ENCODE data around the gene PDCD6IP.

Gene PDCD6IP

GRCh38 chr3:33798113-33798417 is 365 bp upstream of the PDCD6IP start:
- H3K9me3 ChIP-seq (ENCODE audit: control insufficient read depth in 1 of 2, low read length in 2 of 2) = no peaks in the 10 kb centered on the region
- H3K4me3 ChIP-seq (ENCODE audit: low read depth in 1 of 2, low read length in 2 of 2) = peak overlapping the region; percentile 91 to 98
- peaks cover 14 to 25% of the 10 kb centered on the region in 2 donors for H3K4me1 ChIP-seq (ENCODE audit: control insufficient read depth in 1 of 2, insufficient read depth in 2 of 2, low read length in 2 of 2)
- H3K36me3 ChIP-seq (ENCODE audit: control insufficient read depth in 1 of 2, insufficient read depth in 2 of 2, low read length in 2 of 2) = peaks cover 0 to 4% of the 10 kb centered on the region in 2 donors
- H3K27me3 ChIP-seq (ENCODE audit: low read depth, low read length) = no peaks in the 10 kb centered on the region
- H3K27ac ChIP-seq (ENCODE audit: low read length) = peak overlapping the region; percentile 91

DNA sequence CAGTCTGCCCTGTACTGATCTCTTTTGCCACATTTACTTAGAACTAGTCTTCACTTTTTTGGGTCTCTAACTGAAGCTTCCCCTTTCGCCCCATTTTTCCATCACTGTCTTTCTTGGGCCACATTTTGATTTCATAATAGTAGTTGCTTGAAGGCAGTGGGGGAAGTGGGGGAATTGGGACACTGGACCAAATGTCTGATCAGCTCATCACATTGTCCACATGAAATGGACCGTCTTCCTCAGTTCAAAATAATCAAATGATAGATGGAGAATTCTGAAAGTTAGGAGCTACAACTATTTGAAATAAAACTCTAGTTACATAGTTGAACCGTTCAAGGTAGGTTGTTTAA is 747 bp downstream of the PDCD6IP start:
- peak overlapping the region; percentile 91 for H3K27ac ChIP-seq (ENCODE audit: low read length)
- H3K27me3 ChIP-seq (ENCODE audit: low read depth, low read length) = no peaks in the 10 kb centered on the region
- H3K36me3 ChIP-seq (ENCODE audit: control insufficient read depth in 1 of 2, insufficient read depth in 2 of 2, low read length in 2 of 2) = peaks cover 0 to 4% of the 10 kb centered on the region in 2 donors
- H3K9me3 ChIP-seq (ENCODE audit: control insufficient read depth in 1 of 2, low read length in 2 of 2) = peaks cover 0 to 2% of the 10 kb centered on the region in 2 donors
- peaks cover 14 to 25% of the 10 kb centered on the region in 2 donors for H3K4me1 ChIP-seq (ENCODE audit: control insufficient read depth in 1 of 2, insufficient read depth in 2 of 2, low read length in 2 of 2)
- H3K4me3 ChIP-seq (ENCODE audit: low read depth in 1 of 2, low read length in 2 of 2) = peak overlapping the region; percentile 91 to 98

DNA sequence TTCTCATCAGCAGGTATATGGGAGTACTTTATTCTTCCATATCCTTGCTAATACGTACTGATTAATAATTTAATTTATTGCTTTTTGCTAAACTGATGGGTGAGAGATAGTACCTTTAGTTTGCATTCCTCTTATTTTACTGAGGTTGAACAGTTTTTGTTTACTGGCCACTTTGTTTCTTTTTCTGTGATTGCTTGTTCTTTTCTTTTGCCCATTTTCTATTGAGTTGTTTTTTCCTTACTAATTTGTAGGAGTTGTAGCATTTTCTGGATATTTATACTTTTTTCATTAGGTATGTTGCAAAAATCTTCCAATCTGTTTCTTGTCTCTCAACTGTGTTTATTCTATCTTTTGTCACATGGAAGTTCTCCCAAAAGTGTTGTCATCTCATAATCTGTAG is 4.8 kb downstream of the PDCD6IP start:
- Histone ChIP-seq H3K4me3 (ENCODE audit: low read depth in 1 of 2, low read length in 2 of 2) (no peak overlapping the region), H3K27ac (ENCODE audit: low read length) (no peak overlapping the region), H3K36me3 (ENCODE audit: control insufficient read depth in 1 of 2, insufficient read depth in 2 of 2, low read length in 2 of 2) (peaks cover 0 to 4% of the 10 kb centered on the region in 2 donors), H3K4me1 (ENCODE audit: control insufficient read depth in 1 of 2, insufficient read depth in 2 of 2, low read length in 2 of 2) (peaks cover 26 to 35% of the 10 kb centered on the region in 2 donors), H3K27me3 (ENCODE audit: low read depth, low read length) (no peaks in the 10 kb centered on the region), H3K9me3 (ENCODE audit: control insufficient read depth in 1 of 2, low read length in 2 of 2) (peaks cover 0 to 2% of the 10 kb centered on the region in 2 donors)

DNA sequence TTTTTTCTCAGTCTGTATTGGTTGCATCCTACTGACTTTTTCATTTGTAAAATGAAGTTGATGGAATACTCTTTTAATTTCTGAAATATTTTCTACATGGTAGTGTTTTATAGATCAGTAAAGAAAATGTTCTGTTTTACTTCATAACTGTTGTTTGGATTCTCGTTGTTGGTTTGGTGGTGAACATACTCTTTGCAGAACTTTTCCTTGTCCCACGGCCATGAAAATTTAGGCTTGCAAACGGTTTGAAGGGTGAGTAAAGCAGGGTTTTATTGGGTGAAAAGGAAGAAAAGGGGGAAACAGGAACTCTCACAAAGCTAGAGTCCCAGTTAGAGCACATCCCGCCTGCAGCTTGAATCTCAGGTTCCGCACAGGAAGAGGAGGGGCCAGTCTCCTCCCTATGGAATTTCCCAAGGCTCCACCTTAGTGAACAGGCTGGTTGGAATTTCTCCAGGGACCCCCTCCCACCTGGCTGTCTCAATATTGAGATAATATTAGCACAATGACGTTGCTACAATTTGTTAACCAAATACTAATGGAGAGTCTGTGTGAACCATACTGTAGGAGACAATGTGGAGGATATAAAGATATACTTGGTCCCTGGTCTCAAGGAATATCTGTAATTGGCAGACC is 5.6 kb downstream of the PDCD6IP start:
- H3K27me3 ChIP-seq (ENCODE audit: low read depth, low read length) = no peaks in the 10 kb centered on the region
- peaks cover 0 to 2% of the 10 kb centered on the region in 2 donors for H3K9me3 ChIP-seq (ENCODE audit: control insufficient read depth in 1 of 2, low read length in 2 of 2)
- H3K27ac ChIP-seq (ENCODE audit: low read length) = no peak overlapping the region
- no peaks in the 10 kb centered on the region for H3K36me3 ChIP-seq (ENCODE audit: control insufficient read depth in 1 of 2, insufficient read depth in 2 of 2, low read length in 2 of 2)
- H3K4me1 ChIP-seq (ENCODE audit: control insufficient read depth in 1 of 2, insufficient read depth in 2 of 2, low read length in 2 of 2) = peaks cover 26 to 35% of the 10 kb centered on the region in 2 donors
- H3K4me3 ChIP-seq (ENCODE audit: low read depth in 1 of 2, low read length in 2 of 2) = no peak overlapping the region

GRCh38 chr3:33807191-33807590 is 8.8 kb downstream of the PDCD6IP start:
- Histone ChIP-seq H3K4me3 (ENCODE audit: low read depth in 1 of 2, low read length in 2 of 2) (no peak overlapping the region), H3K9me3 (ENCODE audit: control insufficient read depth in 1 of 2, low read length in 2 of 2) (peaks cover 0 to 2% of the 10 kb centered on the region in 2 donors), H3K4me1 (ENCODE audit: control insufficient read depth in 1 of 2, insufficient read depth in 2 of 2, low read length in 2 of 2) (peaks cover 13 to 29% of the 10 kb centered on the region in 2 donors), H3K27me3 (ENCODE audit: low read depth, low read length) (no peaks in the 10 kb centered on the region), H3K27ac (ENCODE audit: low read length) (peak overlapping the region; percentile 17), H3K36me3 (ENCODE audit: control insufficient read depth in 1 of 2, insufficient read depth in 2 of 2, low read length in 2 of 2) (no peaks in the 10 kb centered on the region)

GRCh38 chr3:33808559-33808958 is 10.1 kb downstream of the PDCD6IP start:
- Histone ChIP-seq H3K36me3 (ENCODE audit: control insufficient read depth in 1 of 2, insufficient read depth in 2 of 2, low read length in 2 of 2) (no peaks in the 10 kb centered on the region), H3K9me3 (ENCODE audit: control insufficient read depth in 1 of 2, low read length in 2 of 2) (peaks cover 0 to 2% of the 10 kb centered on the region in 2 donors), H3K4me1 (ENCODE audit: control insufficient read depth in 1 of 2, insufficient read depth in 2 of 2, low read length in 2 of 2) (peaks cover 13 to 33% of the 10 kb centered on the region in 2 donors), H3K4me3 (ENCODE audit: low read depth in 1 of 2, low read length in 2 of 2) (no peak overlapping the region), H3K27ac (ENCODE audit: low read length) (no peak overlapping the region), H3K27me3 (ENCODE audit: low read depth, low read length) (no peaks in the 10 kb centered on the region)

GRCh38 chr3:33810545-33810944 is 12.1 kb downstream of the PDCD6IP start:
- Histone ChIP-seq H3K4me1 (ENCODE audit: control insufficient read depth in 1 of 2, insufficient read depth in 2 of 2, low read length in 2 of 2) (peaks cover 13 to 33% of the 10 kb centered on the region in 2 donors), H3K27me3 (ENCODE audit: low read depth, low read length) (no peaks in the 10 kb centered on the region), H3K4me3 (ENCODE audit: low read depth in 1 of 2, low read length in 2 of 2) (no peak overlapping the region), H3K27ac (ENCODE audit: low read length) (no peak overlapping the region), H3K36me3 (ENCODE audit: control insufficient read depth in 1 of 2, insufficient read depth in 2 of 2, low read length in 2 of 2) (peaks cover 4 to 7% of the 10 kb centered on the region in 2 donors), H3K9me3 (ENCODE audit: control insufficient read depth in 1 of 2, low read length in 2 of 2) (no peaks in the 10 kb centered on the region)

GRCh38 chr3:33821989-33822388 is 23.6 kb downstream of the PDCD6IP start:
- Histone ChIP-seq H3K36me3 (ENCODE audit: control insufficient read depth in 1 of 2, insufficient read depth in 2 of 2, low read length in 2 of 2) (peaks cover 26 to 46% of the 10 kb centered on the region in 2 donors), H3K4me3 (ENCODE audit: low read depth in 1 of 2, low read length in 2 of 2) (no peak overlapping the region), H3K27ac (ENCODE audit: low read length) (no peak overlapping the region), H3K4me1 (ENCODE audit: control insufficient read depth in 1 of 2, insufficient read depth in 2 of 2, low read length in 2 of 2) (peaks cover 0 to 3% of the 10 kb centered on the region in 2 donors), H3K9me3 (ENCODE audit: control insufficient read depth in 1 of 2, low read length in 2 of 2) (no peaks in the 10 kb centered on the region), H3K27me3 (ENCODE audit: low read depth, low read length) (no peaks in the 10 kb centered on the region)

DNA sequence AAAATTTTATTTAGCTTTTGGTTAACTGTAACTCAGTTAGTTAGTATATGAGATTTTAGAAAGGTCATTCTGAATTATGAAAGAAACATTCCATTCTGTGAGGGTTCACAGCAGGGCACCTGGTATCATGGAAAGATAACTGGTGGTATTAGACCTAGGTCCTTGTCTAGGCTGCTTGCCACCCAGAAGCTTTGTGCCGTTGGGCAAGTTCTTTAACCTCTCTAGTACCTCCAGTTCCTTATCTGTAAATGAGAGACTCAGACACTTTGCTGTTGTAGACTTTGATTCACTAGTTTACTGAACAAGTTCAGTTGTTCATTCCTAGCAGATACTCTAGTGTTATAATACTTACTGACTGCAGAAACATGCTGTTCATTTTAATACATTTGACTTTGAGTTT is 25.4 kb downstream of the PDCD6IP start:
- H3K27me3 ChIP-seq (ENCODE audit: low read depth, low read length) = no peaks in the 10 kb centered on the region
- H3K9me3 ChIP-seq (ENCODE audit: control insufficient read depth in 1 of 2, low read length in 2 of 2) = no peaks in the 10 kb centered on the region
- peaks cover 0 to 9% of the 10 kb centered on the region in 2 donors for H3K4me1 ChIP-seq (ENCODE audit: control insufficient read depth in 1 of 2, insufficient read depth in 2 of 2, low read length in 2 of 2)
- H3K27ac ChIP-seq (ENCODE audit: low read length) = no peak overlapping the region
- H3K36me3 ChIP-seq (ENCODE audit: control insufficient read depth in 1 of 2, insufficient read depth in 2 of 2, low read length in 2 of 2) = peaks cover 25 to 52% of the 10 kb centered on the region in 2 donors
- H3K4me3 ChIP-seq (ENCODE audit: low read depth in 1 of 2, low read length in 2 of 2) = no peak overlapping the region

DNA sequence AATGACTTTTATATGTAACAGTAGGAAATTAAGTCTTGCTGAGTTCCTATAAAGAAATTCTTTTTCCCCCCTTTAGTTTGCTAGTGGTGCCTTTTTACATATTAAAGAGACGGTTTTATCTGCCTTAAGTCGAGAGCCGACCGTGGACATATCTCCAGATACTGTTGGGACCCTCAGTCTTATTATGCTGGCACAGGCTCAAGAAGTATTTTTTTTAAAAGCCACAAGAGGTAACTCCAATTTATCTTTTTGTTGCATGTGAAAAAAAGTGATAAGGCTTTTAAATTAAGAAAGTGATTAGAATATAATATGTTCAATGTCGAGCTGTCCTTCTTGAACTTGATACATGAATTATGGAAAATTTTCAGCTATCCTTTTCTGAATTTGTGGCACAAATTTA is 26.7 kb downstream of the PDCD6IP start:
- Histone ChIP-seq H3K27me3 (ENCODE audit: low read depth, low read length) (no peaks in the 10 kb centered on the region), H3K27ac (ENCODE audit: low read length) (no peak overlapping the region), H3K36me3 (ENCODE audit: control insufficient read depth in 1 of 2, insufficient read depth in 2 of 2, low read length in 2 of 2) (peaks cover 25 to 60% of the 10 kb centered on the region in 2 donors), H3K4me3 (ENCODE audit: low read depth in 1 of 2, low read length in 2 of 2) (no peak overlapping the region), H3K9me3 (ENCODE audit: control insufficient read depth in 1 of 2, low read length in 2 of 2) (no peaks in the 10 kb centered on the region), H3K4me1 (ENCODE audit: control insufficient read depth in 1 of 2, insufficient read depth in 2 of 2, low read length in 2 of 2) (peaks cover 0 to 20% of the 10 kb centered on the region in 2 donors)

DNA sequence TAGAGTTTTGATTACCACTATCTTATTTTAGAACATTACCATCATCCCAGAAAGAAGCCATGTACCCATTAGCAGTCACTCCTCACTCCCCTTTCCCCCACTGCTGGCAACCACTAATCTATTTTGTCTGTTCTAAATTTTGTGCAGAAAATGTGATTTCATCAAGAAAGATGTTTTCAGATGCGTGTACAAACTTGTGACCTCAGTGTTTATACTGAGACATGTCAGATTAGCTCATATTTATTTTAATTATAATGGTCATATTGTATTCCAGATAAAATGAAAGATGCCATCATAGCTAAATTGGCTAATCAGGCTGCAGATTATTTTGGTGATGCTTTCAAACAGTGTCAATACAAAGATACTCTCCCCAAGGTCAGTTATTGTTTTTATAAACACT is 27.8 kb downstream of the PDCD6IP start:
- Histone ChIP-seq H3K4me1 (ENCODE audit: control insufficient read depth in 1 of 2, insufficient read depth in 2 of 2, low read length in 2 of 2) (peaks cover 0 to 20% of the 10 kb centered on the region in 2 donors), H3K4me3 (ENCODE audit: low read depth in 1 of 2, low read length in 2 of 2) (no peak overlapping the region), H3K9me3 (ENCODE audit: control insufficient read depth in 1 of 2, low read length in 2 of 2) (no peaks in the 10 kb centered on the region), H3K27ac (ENCODE audit: low read length) (no peak overlapping the region), H3K27me3 (ENCODE audit: low read depth, low read length) (no peaks in the 10 kb centered on the region), H3K36me3 (ENCODE audit: control insufficient read depth in 1 of 2, insufficient read depth in 2 of 2, low read length in 2 of 2) (peaks cover 22 to 51% of the 10 kb centered on the region in 2 donors)

- Histone ChIP-seq H3K4me3 (ENCODE audit: low read depth in 1 of 2, low read length in 2 of 2) (no peak overlapping the region), H3K27ac (ENCODE audit: low read length) (no peak overlapping the region), H3K27me3 (ENCODE audit: low read depth, low read length) (no peaks in the 10 kb centered on the region), H3K36me3 (ENCODE audit: control insufficient read depth in 1 of 2, insufficient read depth in 2 of 2, low read length in 2 of 2) (peaks cover 18 to 47% of the 10 kb centered on the region in 2 donors), H3K4me1 (ENCODE audit: control insufficient read depth in 1 of 2, insufficient read depth in 2 of 2, low read length in 2 of 2) (peaks cover 0 to 17% of the 10 kb centered on the region in 2 donors), H3K9me3 (ENCODE audit: control insufficient read depth in 1 of 2, low read length in 2 of 2) (no peaks in the 10 kb centered on the region)
These were observed 28.3 kb downstream of the PDCD6IP start for GRCh38 chr3:33826688-33827087.

All from muscle layer of duodenum (tissue), 2 donors.